Measurements from ENCODE around the gene SLC25A51. TPM values are rescaled to one million over a fixed set of nuclear protein-coding genes. Genes with fewer than 3 reads are reported as not detected.

Gene SLC25A51
- polyA plus RNA-seq, 1 donor (not counting 4 experiments of a cell fraction or from before 2014, with no cell fraction given) = 22.2 TPM

GRCh38 chr9:37902796-37903646, 906 bp downstream of the SLC25A51 start:
- dilution Hi-C loops (cut with MboI; ENCODE audit: extremely low pct_ligation_motif_present, low sequenced_read_pairs) = no loop called here
- Histone ChIP-seq H3K79me2 (ENCODE audit: control insufficient read depth, insufficient read depth, low read length) (peaks cover 35% of the 10 kb centered on the region), H3K9me3 (ENCODE audit: control insufficient read depth, low read depth, low read length) (no peaks in the 10 kb centered on the region), H3K4me2 (ENCODE audit: control insufficient read depth, extremely low read depth, insufficient read depth, low read depth, low read length) (peak overlapping the region; percentile 86), H3K36me3 (ENCODE audit: control insufficient read depth in 2 of 2, extremely low read depth in 1 of 2, insufficient read depth in 2 of 2, low read length in 2 of 2) (peaks cover 4 to 5% of the 10 kb centered on the region in 2 experiments), H3K9me1 (ENCODE audit: control insufficient read depth, extremely low read depth, insufficient read depth, low read length) (no peaks in the 10 kb centered on the region), H3K27ac (ENCODE audit: control insufficient read depth, insufficient read depth, low read length) (peak overlapping the region; percentile 80), H2AFZ (ENCODE audit: control insufficient read depth, low read length) (peak overlapping the region; percentile 79), H3K4me3 (ENCODE audit: control insufficient read depth in 2 of 3, extremely low read depth in 1 of 3, insufficient read depth in 2 of 3, low read depth in 1 of 3, low read length in 3 of 3) (peak overlapping the region; percentile 76 to 95 (median 93)), H3K4me1 (ENCODE audit: control insufficient read depth, extremely low read depth, insufficient read depth, low read length) (peaks cover 22% of the 10 kb centered on the region), H3K9ac (ENCODE audit: control insufficient read depth, extremely low read depth, insufficient read depth, low read length) (peak overlapping the region; percentile 85), H4K20me1 (ENCODE audit: control insufficient read depth, extremely low read depth, insufficient read depth, low read length) (no peaks in the 10 kb centered on the region), H3K27me3 (ENCODE audit: control insufficient read depth, extremely low read depth, insufficient read depth, low read length) (no peaks in the 10 kb centered on the region)
- FAIRE-seq = peak; percentile 71
- TF ChIP-seq CTCF (optimal IDR thresholded peaks at IDR 0.05 in 1 of 3, IDR thresholded peaks at IDR 0.05 in 1 of 3, conservative IDR thresholded peaks at IDR 0.05 in 1 of 3; ENCODE audit: extremely low read depth in 1 of 3, insufficient read depth in 2 of 3, low read length in 3 of 3) (no peak), EZH2 (IDR thresholded peaks at IDR 0.05; ENCODE audit: low read length) (no peak)
- no peak for DNase-seq (ENCODE audit: low read depth, low spot score)

- no peak for DNase-seq (ENCODE audit: low read depth, low spot score)
- H3K4me3 ChIP-seq (ENCODE audit: control insufficient read depth in 2 of 3, extremely low read depth in 1 of 3, insufficient read depth in 2 of 3, low read depth in 1 of 3, low read length in 3 of 3) = peak overlapping the region in 1 of 3 experiments; percentile 95
- dilution Hi-C loops (cut with MboI; ENCODE audit: extremely low pct_ligation_motif_present, low sequenced_read_pairs) = no loop called here
Measured at GRCh38 chr9:37902131-37902530, 1.8 kb downstream of the SLC25A51 start.

More at GRCh38 chr9:37902131-37902530, 1.8 kb downstream of the SLC25A51 start:
- Histone ChIP-seq H3K27ac (ENCODE audit: control insufficient read depth, insufficient read depth, low read length) (no peak overlapping the region), H2AFZ (ENCODE audit: control insufficient read depth, low read length) (no peak overlapping the region), H3K9ac (ENCODE audit: control insufficient read depth, extremely low read depth, insufficient read depth, low read length) (no peak overlapping the region), H3K9me1 (ENCODE audit: control insufficient read depth, extremely low read depth, insufficient read depth, low read length) (no peaks in the 10 kb centered on the region), H3K4me1 (ENCODE audit: control insufficient read depth, extremely low read depth, insufficient read depth, low read length) (peaks cover 22% of the 10 kb centered on the region), H3K27me3 (ENCODE audit: control insufficient read depth, extremely low read depth, insufficient read depth, low read length) (no peaks in the 10 kb centered on the region), H4K20me1 (ENCODE audit: control insufficient read depth, extremely low read depth, insufficient read depth, low read length) (no peaks in the 10 kb centered on the region), H3K4me2 (ENCODE audit: control insufficient read depth, extremely low read depth, insufficient read depth, low read depth, low read length) (peak overlapping the region; percentile 86), H3K36me3 (ENCODE audit: control insufficient read depth in 2 of 2, extremely low read depth in 1 of 2, insufficient read depth in 2 of 2, low read length in 2 of 2) (peaks cover 4 to 5% of the 10 kb centered on the region in 2 experiments), H3K9me3 (ENCODE audit: control insufficient read depth, low read depth, low read length) (no peaks in the 10 kb centered on the region), H3K79me2 (ENCODE audit: control insufficient read depth, insufficient read depth, low read length) (peaks cover 35% of the 10 kb centered on the region)
- no peak for FAIRE-seq
- TF ChIP-seq EZH2 (IDR thresholded peaks at IDR 0.05; ENCODE audit: low read length) (no peak), CTCF (optimal IDR thresholded peaks at IDR 0.05 in 1 of 3, IDR thresholded peaks at IDR 0.05 in 1 of 3, conservative IDR thresholded peaks at IDR 0.05 in 1 of 3; ENCODE audit: extremely low read depth in 1 of 3, insufficient read depth in 2 of 3, low read length in 3 of 3) (no peak)

Measured in keratinocyte (primary cell).